ENCODE measurements around the gene TERT. TPM values are rescaled to one million over a fixed set of nuclear protein-coding genes. Genes with fewer than 3 reads are reported as not detected.
"Not testable (repeated sequence)": the region's sequence is repeated elsewhere in the genome, so short reads cannot be mapped to it uniquely, and the experiment has no call there.

TERT gene
- total RNA-seq, 1 experiment from 2014 or later: 15.1 TPM

- H3K36me3 ChIP-seq (replicated peaks; ENCODE audit: control insufficient read depth, insufficient read depth, low read length): peaks cover 25% of the 10 kb centered on the region
- no peaks in the 10 kb centered on the region for H3K27me3 ChIP-seq (ENCODE audit: control insufficient read depth, insufficient read depth, low read length)
- DNase-seq: no peak
- H3K4me3 ChIP-seq (ENCODE audit: insufficient read depth, low read depth, low read length): no peak overlapping the region
Observed at GRCh38 chr5:1335540-1336095, 40.8 kb upstream of the TERT start.

- H3K4me3 ChIP-seq (ENCODE audit: insufficient read depth, low read depth, low read length): no peak overlapping the region
- peak; percentile 43 for DNase-seq
- no peaks in the 10 kb centered on the region for H3K27me3 ChIP-seq (ENCODE audit: control insufficient read depth, insufficient read depth, low read length)
- peaks cover 27% of the 10 kb centered on the region for H3K36me3 ChIP-seq (replicated peaks; ENCODE audit: control insufficient read depth, insufficient read depth, low read length)
Observed at GRCh38 chr5:1334831-1335539, 40.1 kb upstream of the TERT start.

GRCh38 chr5:1333986-1334385 is 39.1 kb upstream of the TERT start:
- Histone ChIP-seq H3K27me3 (ENCODE audit: control insufficient read depth, insufficient read depth, low read length) (no peaks in the 10 kb centered on the region), H3K4me3 (ENCODE audit: insufficient read depth, low read depth, low read length) (no peak overlapping the region), H3K36me3 (replicated peaks; ENCODE audit: control insufficient read depth, insufficient read depth, low read length) (peaks cover 29% of the 10 kb centered on the region)
- DNase-seq: no peak

- peaks cover 27% of the 10 kb centered on the region for H3K36me3 ChIP-seq (replicated peaks; ENCODE audit: control insufficient read depth, insufficient read depth, low read length)
- H3K27me3 ChIP-seq (ENCODE audit: control insufficient read depth, insufficient read depth, low read length); H3K4me3 ChIP-seq (ENCODE audit: insufficient read depth, low read depth, low read length); DNase-seq: not testable (repeated sequence)
Observed at GRCh38 chr5:1333286-1333685, 38.4 kb upstream of the TERT start.

GRCh38 chr5:1332461-1333001 is 37.7 kb upstream of the TERT start:
- DNase-seq: no peak
- H3K36me3 ChIP-seq (replicated peaks; ENCODE audit: control insufficient read depth, insufficient read depth, low read length): peaks cover 25% of the 10 kb centered on the region
- no peak overlapping the region for H3K4me3 ChIP-seq (ENCODE audit: insufficient read depth, low read depth, low read length)
- H3K27me3 ChIP-seq (ENCODE audit: control insufficient read depth, insufficient read depth, low read length): no peaks in the 10 kb centered on the region

- Histone ChIP-seq H3K4me3 (ENCODE audit: insufficient read depth, low read depth, low read length) (no peak overlapping the region), H3K36me3 (replicated peaks; ENCODE audit: control insufficient read depth, insufficient read depth, low read length) (peaks cover 20% of the 10 kb centered on the region), H3K27me3 (ENCODE audit: control insufficient read depth, insufficient read depth, low read length) (no peaks in the 10 kb centered on the region)
- DNase-seq: no peak
Observed at GRCh38 chr5:1331861-1332405, 37.1 kb upstream of the TERT start.

GRCh38 chr5:1330847-1331831 is 36.3 kb upstream of the TERT start:
- Histone ChIP-seq H3K4me3 (ENCODE audit: insufficient read depth, low read depth, low read length) (no peak overlapping the region), H3K36me3 (replicated peaks; ENCODE audit: control insufficient read depth, insufficient read depth, low read length) (peaks cover 18% of the 10 kb centered on the region), H3K27me3 (ENCODE audit: control insufficient read depth, insufficient read depth, low read length) (no peaks in the 10 kb centered on the region)
- no peak for DNase-seq

- Histone ChIP-seq H3K27me3 (ENCODE audit: control insufficient read depth, insufficient read depth, low read length) (no peaks in the 10 kb centered on the region), H3K36me3 (replicated peaks; ENCODE audit: control insufficient read depth, insufficient read depth, low read length) (peaks cover 20% of the 10 kb centered on the region), H3K4me3 (ENCODE audit: insufficient read depth, low read depth, low read length) (no peak overlapping the region)
- no peak for DNase-seq
Observed at GRCh38 chr5:1330146-1330846, 35.4 kb upstream of the TERT start.

- no peak overlapping the region for H3K4me3 ChIP-seq (ENCODE audit: insufficient read depth, low read depth, low read length)
- H3K36me3 ChIP-seq (replicated peaks; ENCODE audit: control insufficient read depth, insufficient read depth, low read length): peaks cover 24% of the 10 kb centered on the region
- no peak for DNase-seq
- H3K27me3 ChIP-seq (ENCODE audit: control insufficient read depth, insufficient read depth, low read length): no peaks in the 10 kb centered on the region
Observed at GRCh38 chr5:1329111-1329579, 34.3 kb upstream of the TERT start.

- H3K4me3 ChIP-seq (ENCODE audit: insufficient read depth, low read depth, low read length); H3K27me3 ChIP-seq (ENCODE audit: control insufficient read depth, insufficient read depth, low read length); DNase-seq: not testable (repeated sequence)
- H3K36me3 ChIP-seq (replicated peaks; ENCODE audit: control insufficient read depth, insufficient read depth, low read length): peaks cover 20% of the 10 kb centered on the region
Observed at GRCh38 chr5:1328237-1329110, 33.6 kb upstream of the TERT start.

- H3K27me3 ChIP-seq (ENCODE audit: control insufficient read depth, insufficient read depth, low read length); DNase-seq; H3K4me3 ChIP-seq (ENCODE audit: insufficient read depth, low read depth, low read length): not testable (repeated sequence)
- H3K36me3 ChIP-seq (replicated peaks; ENCODE audit: control insufficient read depth, insufficient read depth, low read length): peaks cover 19% of the 10 kb centered on the region
Observed at GRCh38 chr5:1326901-1327756, 32.3 kb upstream of the TERT start.

- H3K36me3 ChIP-seq (replicated peaks; ENCODE audit: control insufficient read depth, insufficient read depth, low read length): peaks cover 17% of the 10 kb centered on the region
Observed at GRCh38 chr5:1326532-1326875, 31.6 kb upstream of the TERT start.

More at GRCh38 chr5:1326532-1326875, 31.6 kb upstream of the TERT start:
- DNase-seq; H3K4me3 ChIP-seq (ENCODE audit: insufficient read depth, low read depth, low read length); H3K27me3 ChIP-seq (ENCODE audit: control insufficient read depth, insufficient read depth, low read length): not testable (repeated sequence)

Data from H7 (cell line).